HG02870 (cell line): ENCODE results near the gene DOLK.

Experiments used
- ATAC-seq: cut with Tn5 transposase; IDR thresholded peaks from one replicate; pipeline ENCODE4 v1.9.1; 2021; ENCODE audit warnings: mild to moderate bottlenecking, moderate library complexity; ENCODE audit not compliant: unreplicated experiment

DOLK gene

DNA sequence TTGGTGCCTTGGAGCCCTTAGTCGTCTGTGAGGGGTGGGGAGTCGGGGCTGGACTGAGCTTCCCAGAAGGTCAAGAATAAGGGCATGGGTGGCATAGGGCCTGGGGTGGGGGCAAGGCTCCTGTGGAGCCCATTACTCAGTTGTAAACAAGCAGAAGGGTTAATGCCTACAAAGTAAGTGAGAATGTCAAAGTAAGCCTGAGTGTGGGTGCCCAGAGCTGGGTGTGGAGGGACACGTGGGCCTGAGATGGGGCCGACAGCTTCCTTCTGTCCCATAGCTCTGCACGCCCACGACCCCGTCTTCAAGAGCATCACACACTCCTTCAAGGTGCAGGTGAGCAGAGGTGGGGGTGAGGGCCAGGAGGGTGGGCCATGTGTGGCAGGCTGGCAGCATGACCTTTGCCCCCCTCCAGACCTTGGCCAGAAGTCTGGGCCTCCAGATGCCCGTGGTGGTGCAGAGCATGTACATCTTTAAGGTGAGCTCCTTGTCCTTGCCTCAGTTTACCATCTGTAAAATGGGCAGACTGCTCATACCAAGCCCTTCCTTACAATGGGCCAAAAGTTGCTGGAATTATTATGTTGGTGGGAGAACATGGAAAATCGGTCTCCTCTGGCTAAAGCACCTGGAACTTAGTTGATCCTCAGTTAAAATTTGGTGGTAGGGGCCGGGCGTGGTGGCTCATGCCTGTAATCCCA lies 11.1 kb downstream of the DOLK start:
- no peak for ATAC-seq

DNA sequence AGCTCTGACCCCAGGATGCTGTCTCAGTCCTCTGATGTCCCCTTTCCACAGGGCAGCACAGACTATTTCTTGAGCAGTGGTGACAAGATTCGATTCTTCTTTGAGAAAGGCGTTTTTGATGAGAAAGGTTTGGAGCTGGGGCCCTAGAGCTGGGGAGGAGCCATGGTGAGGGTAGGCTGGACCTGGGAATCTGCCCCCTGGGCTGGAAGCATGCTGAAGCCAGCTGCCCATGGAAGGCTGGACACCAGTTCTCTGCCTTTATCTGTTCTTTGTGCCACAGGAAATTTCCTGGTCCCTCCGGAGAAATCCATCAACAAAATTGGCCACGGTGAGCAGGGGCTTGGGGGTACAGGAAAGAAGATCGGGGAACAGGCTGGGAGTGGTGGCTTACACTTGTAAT lies 13.7 kb downstream of the DOLK start:
- no peak for ATAC-seq

DNA sequence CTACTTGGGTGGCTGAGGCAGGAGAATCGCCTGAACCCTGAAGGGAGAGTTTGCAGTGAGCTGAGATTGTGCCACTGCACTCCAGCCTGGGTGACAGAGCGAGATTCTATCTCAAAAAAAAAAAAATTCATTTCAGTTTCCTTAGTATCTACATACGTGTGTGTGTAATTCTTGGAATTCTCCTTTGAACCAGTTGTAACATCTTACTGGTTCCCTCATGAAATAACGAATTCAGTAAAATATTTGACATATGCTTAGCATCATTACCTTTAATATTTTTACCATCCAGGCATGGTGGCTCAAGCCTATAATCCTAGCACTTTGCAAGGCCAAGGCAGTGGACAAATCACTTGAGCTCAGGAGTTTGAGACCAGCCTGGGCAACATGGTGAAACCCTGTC lies 17.8 kb downstream of the DOLK start:
- ATAC-seq: no peak

DNA sequence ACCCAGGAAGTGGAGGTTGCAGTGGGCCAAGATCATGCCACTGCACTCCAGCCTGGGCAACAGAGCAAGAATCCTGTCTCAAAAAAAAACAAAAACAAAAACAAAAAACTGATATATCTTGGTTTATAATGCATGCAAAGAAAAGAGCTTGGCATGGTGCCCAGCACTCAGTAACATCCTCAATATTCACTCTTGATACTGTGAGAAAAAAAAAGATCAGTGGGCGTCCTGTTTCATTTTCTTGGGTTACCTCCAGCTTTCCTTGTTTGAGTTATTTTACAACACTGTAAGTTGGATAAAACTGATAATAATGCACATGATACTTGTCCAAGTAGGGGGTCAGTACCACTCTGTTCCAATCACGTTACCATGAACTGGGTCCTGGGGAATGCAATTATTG lies 18.8 kb downstream of the DOLK start:
- no peak for ATAC-seq

DNA sequence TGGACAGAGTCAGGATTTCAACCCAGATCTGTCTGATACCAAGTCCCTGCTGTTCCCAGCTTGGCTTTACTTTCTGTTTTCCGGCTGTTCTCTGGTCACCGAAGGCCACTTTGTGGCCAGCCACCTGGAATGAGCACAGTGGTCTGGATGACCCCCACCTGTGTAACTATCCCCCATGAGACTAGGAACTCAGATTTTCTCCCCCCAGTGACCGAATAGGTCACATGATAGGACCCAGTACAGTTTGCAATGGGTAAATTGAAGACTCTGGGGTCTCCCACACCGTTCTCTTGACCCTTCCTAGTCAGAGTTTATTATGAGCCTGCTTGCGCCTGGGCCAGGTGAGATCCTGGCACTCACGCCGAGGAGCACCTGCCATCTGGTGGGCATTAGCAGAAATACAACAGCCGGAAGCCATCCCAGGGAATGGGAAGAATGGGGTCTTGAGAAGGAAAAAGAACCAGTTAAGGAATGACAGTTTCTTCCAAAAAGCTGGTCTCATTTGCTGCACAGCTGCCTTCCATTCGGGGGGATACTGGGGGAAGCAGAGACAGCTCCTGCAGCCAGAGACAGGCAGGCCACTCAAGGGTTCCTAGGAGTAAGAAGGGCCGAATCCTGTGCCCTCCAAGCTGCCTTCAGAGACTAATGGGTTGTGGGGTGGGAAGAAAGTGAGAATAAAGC lies 19.5 kb downstream of the DOLK start:
- ATAC-seq: no peak

DNA sequence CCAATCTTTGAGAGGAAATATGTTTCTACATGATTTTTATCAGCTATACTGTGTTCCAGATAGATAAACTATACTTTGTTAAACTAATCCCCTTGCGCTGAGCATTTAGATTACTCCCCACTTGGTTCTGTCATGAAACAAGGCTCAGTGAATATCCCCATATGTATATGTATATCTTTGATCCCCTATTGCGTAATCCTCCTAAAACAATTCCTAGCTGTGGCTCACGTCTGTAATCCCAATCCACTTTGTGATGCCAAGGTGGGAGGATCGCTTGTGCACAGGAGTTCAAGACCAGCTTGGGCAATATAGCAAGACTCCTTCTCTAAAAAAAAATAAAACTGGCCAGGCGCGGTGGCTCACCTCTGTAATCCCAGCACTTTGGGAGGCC lies 23.9 kb downstream of the DOLK start:
- no peak for ATAC-seq

DNA sequence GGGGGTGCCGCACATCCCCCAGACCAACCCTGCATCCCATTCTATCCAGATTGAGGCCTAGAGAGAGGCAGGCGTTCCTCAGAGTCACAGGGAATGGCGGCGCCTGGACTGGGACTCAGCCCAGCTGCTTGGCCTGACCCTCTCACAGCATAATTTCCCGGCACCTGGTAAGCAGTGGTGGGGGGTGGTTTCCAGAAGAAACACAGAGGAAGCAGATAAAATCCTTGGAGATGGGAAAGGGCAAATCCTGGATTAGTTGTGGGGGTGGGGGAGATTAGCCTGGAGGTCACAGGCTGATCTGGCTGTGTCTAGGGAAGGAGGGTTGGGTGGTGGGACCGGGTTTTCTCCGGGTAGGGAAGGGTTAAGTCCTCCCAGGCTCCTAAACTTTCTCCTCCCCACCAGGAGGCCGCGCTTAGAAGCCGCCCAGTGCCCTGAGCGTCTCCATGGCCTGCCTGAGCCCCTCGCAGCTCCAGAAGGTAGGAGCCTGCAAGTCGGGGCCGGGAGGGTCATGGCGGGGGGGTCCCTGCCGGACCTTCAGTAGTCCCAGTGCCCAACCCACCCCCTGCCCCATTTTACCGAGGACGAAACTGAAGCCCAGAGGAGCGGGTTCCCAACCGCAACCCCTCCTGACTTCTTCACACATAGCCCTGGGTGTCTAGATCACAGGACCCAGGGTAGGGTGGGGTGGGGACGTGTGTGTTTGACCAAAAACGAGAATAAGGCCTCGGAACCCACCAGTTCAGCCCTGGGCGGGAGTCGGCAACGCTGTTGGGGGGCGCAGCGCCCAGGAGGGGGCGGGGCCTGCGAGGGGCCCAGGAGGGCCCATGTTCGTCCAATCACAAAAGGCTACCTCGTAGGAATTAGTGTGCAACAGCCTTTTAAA lies 25.3 kb downstream of the DOLK start:
- ATAC-seq: no peak

DNA sequence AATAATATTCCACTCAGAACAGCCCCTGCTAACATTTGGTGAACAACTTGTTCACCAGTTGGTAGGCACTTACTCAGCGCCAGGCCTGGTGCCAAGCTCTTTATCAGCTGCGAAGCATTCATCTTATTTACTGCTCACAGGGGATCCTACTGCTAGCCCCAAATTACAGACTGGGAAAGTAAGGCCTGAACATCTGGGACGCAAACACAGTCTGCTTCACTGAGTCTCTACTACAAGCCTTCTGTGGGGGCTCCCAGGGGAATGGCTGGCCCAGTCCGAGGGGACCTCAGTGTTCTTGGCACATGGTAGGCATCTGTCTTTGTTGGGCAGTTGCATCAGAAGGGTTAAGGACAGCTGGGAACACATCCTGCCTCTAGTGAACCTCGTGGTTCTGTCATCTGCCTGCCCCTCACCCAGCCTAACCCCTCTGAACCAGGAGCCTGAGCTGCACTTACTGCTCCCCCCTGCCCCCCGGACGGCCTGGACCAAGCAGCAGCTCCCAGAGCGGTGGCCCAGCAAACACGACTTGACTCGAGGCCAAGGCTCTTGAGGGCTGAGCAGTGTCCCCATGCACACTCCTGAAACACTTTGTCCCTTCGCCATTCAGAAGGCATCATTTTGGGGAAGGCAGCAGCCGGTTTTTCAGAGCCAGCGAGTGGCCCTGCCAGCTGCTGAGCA lies 26.9 kb downstream of the DOLK start, which contains the start of gene PHYHD1:
PHYHD1 (plus strand) TSS at position 602 of the 678 bp plus-strand sequence. CDS start 1,342 bp downstream, outside the sequence.
- no peak for ATAC-seq

DNA sequence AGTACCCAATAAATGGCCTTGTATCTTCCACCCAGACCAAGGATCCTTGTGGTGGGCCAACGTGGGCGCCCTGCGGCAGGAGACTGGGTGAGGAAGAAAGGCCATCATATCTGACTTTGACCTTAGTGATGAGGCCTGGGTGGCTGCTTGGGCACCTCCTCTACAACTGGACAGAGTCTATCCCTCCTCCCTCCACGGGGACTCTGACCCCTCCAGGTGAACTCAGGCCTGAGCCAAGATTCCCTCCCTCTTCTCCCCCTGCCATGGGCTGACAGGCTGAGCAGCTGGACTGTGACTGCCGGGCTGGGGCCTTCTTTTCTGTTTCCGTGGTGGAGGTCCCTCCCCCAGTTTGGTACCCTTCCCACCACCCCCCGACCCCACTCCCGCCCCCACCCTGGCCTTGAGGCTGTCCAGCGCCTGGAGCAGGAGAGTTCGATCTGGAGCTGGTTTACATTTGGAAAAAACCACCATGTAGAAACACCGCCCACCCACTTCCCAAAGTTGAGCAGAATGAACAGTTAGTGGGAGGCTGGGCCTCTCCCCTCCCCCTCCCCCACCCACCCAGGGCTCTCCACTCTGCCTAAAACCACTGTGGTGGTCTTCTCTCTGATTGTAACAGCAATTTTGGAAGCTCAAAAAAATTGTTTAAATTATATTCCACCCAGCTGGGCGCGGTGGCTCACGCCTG lies 27.9 kb downstream of the DOLK start:
- no peak for ATAC-seq

DNA sequence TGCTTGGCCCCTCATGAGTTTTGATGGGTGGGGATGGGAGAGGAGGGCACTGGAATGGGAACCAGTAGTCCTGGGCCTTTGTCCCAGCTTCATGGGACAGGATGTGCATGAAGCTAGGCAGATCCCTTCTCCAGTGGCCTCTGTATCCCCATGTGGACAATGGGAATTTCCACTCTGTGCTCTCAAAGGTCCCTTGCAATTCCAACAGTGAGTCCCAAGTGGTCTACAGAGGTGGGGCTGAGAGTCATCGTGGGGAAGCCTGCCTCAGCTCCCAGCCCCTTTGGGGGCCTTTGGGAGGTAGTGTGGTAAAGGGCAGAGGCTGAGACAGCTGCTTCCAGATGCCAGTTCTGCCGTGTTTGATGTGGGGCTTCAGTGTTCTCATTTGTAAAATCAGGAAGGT lies 28.5 kb downstream of the DOLK start:
- ATAC-seq: no peak

DNA sequence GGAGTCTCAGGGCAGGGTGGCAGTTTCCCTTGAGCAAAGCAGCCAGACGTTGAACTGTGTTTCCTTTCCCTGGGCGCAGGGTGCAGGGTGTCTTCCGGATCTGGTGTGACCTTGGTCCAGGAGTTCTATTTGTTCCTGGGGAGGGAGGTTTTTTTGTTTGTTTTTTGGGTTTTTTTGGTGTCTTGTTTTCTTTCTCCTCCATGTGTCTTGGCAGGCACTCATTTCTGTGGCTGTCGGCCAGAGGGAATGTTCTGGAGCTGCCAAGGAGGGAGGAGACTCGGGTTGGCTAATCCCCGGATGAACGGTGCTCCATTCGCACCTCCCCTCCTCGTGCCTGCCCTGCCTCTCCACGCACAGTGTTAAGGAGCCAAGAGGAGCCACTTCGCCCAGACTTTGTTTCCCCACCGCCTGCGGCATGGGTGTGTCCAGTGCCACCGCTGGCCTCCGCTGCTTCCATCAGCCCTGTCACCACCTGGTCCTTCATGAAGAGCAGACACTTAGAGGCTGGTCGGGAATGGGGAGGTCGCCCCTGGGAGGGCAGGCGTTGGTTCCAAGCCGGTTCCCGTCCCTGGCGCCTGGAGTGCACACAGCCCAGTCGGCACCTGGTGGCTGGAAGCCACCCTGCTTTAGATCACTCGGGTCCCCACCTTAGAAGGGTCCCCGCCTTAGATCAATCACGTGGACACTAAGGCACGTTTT lies 30.1 kb downstream of the DOLK start:
- ATAC-seq: no peak

DNA sequence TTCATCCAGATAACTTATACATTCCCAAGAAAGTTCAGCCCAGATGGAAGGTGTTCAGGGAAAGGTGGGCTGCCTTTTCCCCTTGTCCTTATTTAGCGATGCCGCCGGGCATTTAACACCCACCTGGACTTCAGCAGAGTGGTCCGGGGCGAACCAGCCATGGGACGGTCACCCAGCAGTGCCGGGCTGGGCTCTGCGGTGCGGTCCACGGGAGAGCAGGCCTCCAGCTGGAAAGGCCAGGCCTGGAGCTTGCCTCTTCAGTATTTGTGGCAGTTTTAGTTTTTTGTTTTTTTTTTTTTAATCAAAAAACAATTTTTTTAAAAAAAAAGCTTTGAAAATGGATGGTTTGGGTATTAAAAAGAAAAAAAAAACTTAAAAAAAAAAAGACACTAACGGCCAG lies 30.7 kb downstream of the DOLK start:
- no peak for ATAC-seq

DNA sequence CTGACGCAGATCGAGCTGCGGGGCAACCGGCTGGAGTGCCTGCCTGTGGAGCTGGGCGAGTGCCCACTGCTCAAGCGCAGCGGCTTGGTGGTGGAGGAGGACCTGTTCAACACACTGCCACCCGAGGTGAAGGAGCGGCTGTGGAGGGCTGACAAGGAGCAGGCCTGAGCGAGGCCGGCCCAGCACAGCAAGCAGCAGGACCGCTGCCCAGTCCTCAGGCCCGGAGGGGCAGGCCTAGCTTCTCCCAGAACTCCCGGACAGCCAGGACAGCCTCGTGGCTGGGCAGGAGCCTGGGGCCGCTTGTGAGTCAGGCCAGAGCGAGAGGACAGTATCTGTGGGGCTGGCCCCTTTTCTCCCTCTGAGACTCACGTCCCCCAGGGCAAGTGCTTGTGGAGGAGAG lies 31.2 kb downstream of the DOLK start:
- no peak for ATAC-seq

DNA sequence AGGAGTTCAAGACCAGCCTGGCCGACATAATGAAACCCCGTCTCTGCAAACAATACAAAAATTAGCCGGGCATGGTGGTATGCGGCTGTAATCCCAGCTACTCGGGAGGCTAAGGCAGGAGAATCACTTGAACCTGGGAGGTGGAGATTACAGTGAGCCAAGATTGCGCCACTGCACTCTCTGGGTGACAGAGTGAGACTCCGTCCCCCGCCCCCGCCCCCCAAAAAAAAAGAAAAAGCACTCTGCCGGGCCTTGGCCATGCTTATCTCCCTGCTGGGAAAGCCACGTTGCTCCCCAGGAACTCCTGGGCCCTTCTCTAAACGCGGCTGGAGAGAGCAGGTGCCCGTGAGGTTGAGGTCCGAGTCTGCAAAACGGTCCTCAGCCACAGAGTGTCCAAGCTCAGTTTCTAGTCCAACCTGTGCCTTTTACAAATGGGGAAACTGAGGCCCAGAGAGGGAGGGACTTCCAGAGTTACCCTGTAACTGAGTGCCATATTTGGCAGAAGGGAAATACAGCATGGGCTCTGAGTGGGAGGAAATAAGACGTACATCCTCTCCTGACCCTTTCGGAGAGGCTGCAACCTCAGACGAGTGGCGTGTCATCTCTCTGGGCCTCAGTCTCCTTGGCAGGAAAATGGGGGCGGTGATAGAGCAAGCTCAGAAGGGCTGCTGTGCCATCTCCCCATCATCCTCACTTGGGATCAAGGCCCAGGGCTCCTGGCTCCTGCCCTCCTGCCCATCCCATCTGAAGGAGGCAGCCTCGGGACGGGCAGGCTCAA lies 33.2 kb downstream of the DOLK start:
- no peak for ATAC-seq

DNA sequence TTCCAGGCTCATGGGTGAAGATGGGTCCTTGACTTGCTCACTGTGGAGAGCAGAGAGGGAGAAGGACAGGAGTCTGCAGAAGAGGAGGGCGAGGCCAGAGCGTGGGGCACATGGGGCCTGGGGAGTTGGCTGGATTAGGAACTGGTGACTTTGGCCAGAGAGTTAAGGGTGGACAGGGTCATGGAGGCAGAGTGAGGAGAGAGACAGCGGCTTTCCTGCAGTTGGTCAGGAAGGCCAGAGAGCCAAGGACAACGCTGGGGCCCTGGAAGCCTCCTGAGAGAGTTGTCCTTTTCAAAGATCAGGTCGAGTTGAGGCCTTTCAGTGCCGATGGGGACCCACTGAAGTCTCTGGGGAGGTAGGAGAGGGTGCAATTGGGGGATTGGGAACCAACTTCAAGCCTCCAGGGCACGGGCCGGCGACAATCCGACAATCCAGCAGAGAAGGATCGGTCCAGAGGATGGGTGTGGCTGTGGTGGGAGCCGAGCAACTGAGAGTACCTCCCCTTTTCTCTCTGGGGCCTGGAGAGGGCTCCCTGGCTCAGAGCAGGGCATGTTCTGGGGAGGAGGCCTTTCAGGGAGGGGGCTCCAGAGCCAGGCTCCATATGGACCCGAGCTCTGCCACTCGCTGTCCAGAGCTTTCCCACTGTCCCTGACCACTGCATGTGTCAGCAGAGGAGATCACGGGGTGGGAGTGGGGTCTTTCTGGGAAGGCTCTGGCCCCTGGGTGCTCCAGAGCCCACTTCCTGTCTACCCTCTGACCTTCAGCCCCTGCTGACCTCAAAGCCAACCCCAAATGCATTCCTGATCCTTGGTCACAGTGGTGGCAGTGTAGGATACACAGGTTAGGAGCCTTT lies 34.1 kb downstream of the DOLK start:
- no peak for ATAC-seq

DNA sequence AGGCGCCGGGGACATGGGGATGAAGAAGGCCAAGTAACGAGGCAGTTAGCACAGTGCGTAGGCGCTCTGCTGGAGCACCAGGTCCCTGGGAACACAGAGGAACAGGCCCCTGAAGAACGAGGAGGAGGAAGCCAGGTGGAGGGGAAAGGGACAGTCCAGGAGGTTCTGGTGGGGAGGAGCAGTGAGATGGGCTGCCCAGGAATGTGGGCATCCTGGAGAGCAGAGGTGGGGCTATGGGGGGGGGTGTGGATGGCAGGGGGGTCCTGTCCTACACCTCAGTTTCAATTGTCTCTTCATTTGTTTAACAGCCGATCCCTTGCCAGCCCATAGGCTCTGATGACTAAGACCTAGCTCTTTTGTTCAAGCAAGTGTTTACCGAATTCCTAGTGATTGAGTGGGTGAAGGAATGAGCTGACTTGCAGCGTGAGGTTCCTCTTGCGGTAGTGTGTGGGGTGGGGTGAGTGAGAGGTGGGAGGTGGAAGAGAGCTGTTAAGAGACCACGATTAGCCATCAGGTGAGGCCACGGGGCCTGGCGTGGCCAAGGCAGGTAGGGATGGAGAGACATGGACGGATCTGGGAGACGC lies 35.0 kb downstream of the DOLK start:
- ATAC-seq: no peak

DNA sequence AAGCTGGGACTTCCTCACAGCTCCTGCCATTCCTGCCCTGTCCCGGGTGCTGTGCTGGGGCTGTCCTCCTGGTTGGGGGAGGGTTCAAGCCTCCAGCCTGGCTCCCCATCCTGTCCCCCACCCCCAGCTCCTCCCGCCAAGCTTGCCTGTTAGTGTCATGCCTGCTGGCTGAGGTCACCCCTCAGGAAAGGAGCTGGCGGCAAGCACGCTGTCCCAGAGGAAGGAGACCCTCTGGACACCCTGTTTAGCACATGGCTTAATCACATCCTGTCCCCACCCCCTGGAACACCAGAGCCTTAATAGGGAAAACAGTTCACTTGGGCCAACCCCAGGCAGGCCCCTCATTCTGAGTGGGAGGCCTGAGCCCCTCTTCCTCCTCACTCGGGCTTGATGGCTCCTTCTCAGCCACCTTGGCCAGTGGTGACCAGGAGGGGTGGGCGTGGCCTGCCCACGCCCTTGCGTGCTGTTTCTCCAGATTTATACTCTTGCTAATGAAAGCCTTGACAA lies 35.8 kb downstream of the DOLK start:
- ATAC-seq: no peak

DNA sequence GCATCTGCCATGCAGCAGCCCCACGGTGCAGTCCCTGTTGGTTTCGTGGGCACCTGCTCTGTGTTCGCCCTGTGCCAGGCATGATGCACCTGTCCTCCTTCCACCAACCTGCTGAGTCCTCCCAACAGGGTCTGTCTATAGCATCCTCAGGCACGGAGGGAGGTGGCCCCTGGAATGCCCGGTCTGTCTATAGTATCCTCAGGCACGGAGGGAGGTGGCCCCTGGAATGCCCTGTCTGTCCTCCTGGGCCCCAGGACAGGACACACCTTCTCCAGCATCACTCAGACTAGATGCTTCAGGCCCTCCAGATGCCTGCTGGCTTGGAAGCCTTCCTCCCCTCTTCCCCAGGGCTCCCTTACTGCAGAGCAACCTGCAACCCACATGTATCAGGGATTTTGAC lies 36.5 kb downstream of the DOLK start:
- no peak for ATAC-seq
